Measurements from ENCODE around the gene CD37. TPM values are rescaled to one million over a fixed set of nuclear protein-coding genes. Genes with fewer than 3 reads are reported as not detected.

Gene CD37
- total RNA-seq, result not detected in 2 replicates

GRCh38 chr19:49335071-49335783 lies at the start of gene CD37:
Gene CD37, plus strand, starts transcription at chr19:49335406. Its CDS starts 135 bp downstream, at chr19:49335541.

GRCh38 chr19:49324801-49325576 lies 10.2 kb upstream of the CD37 start, which contains the start of gene SLC6A16:
Gene SLC6A16, minus strand, starts transcription at chr19:49325191. Its CDS starts 13,844 bp downstream, at chr19:49311347.

GRCh38 chr19:49362048-49362928 lies 27.1 kb downstream of the CD37 start, which contains the start of gene TEAD2:
Gene TEAD2, minus strand, starts transcription at chr19:49362416. Its CDS starts 2,341 bp downstream, at chr19:49360075.

GRCh38 chr19:49363268-49364082 lies 28.3 kb downstream of the CD37 start, which contains the start of gene DKKL1:
Gene DKKL1, plus strand, starts transcription at chr19:49363877. Its CDS starts 122 bp downstream, at chr19:49363999.

GRCh38 chr19:49387936-49388372 lies 52.7 kb downstream of the CD37 start, which contains the start of gene KASH5:
Gene KASH5, plus strand, starts transcription at chr19:49388249. Its CDS starts 2,635 bp downstream, at chr19:49390884.

Other genes starting within 250 kb of the CD37 start
- gene SNRNP70, start 250.0 kb upstream of the CD37 start, total RNA-seq, result 155 and 218 TPM in 2 replicates
- gene LIN7B, start 221.0 kb upstream of the CD37 start, total RNA-seq, result 6.4 and 8.9 TPM in 2 replicates
- gene C19orf73, start 216.3 kb upstream of the CD37 start, total RNA-seq, result 3.7 and 6.0 TPM in 2 replicates
- gene PPFIA3, start 215.9 kb upstream of the CD37 start, total RNA-seq, result 2.4 and 2.7 TPM in 2 replicates
- not detected in 2 replicates for gene HRC, start 180.0 kb upstream of the CD37 start, total RNA-seq
- gene TRPM4, start 177.6 kb upstream of the CD37 start, total RNA-seq, result 7.7 and 13.8 TPM in 2 replicates
- under 0.01 and 0.13 TPM in 2 replicates for gene SLC6A16, start 10.2 kb upstream of the CD37 start, total RNA-seq
- 56.5 and 59.7 TPM in 2 replicates for gene TEAD2, start 27.0 kb downstream of the CD37 start, total RNA-seq
- 0.81 and 2.3 TPM in 2 replicates for gene DKKL1, start 28.5 kb downstream of the CD37 start, total RNA-seq
- not detected in 2 replicates for gene KASH5, start 52.8 kb downstream of the CD37 start, total RNA-seq
- gene PTH2, start 88.0 kb downstream of the CD37 start, total RNA-seq, result not detected in 2 replicates
- not detected in 2 replicates for gene GFY, start 90.0 kb downstream of the CD37 start, total RNA-seq
- under 0.01 TPM in 2 replicates for gene SLC17A7, start 106.1 kb downstream of the CD37 start, total RNA-seq
- 97.8 and 107 TPM in 2 replicates for gene PIH1D1, start 116.4 kb downstream of the CD37 start, total RNA-seq
- 37.5 and 43.7 TPM in 2 replicates for gene ALDH16A1, start 117.8 kb downstream of the CD37 start, total RNA-seq
- 0.81 and 5.7 TPM in 2 replicates for gene FLT3LG, start 138.8 kb downstream of the CD37 start, total RNA-seq
- 3,557 and 5,004 TPM in 2 replicates for gene RPL13A, start 152.2 kb downstream of the CD37 start, total RNA-seq
- 3,157 and 4,504 TPM in 2 replicates for gene RPS11, start 161.0 kb downstream of the CD37 start, total RNA-seq
- 36.2 and 124 TPM in 2 replicates for gene FCGRT, start 177.3 kb downstream of the CD37 start, total RNA-seq
- gene RCN3, start 192.6 kb downstream of the CD37 start, total RNA-seq, result 88.3 and 94.6 TPM in 2 replicates
- 135 and 207 TPM in 2 replicates for gene NOSIP, start 245.2 kb downstream of the CD37 start, total RNA-seq
- 0.16 and 1.1 TPM in 2 replicates for gene PRRG2, start 245.9 kb downstream of the CD37 start, total RNA-seq

All from mesangial cell (primary cell).